Caco-2 (cell line): Measurements from ENCODE around the gene KMT2D. TPM values are rescaled to one million over a fixed set of nuclear protein-coding genes. Genes with fewer than 3 reads are reported as not detected.

Source experiments
- BruUV-seq: library from RNA; stranded (reverse); fragments of 400-500 nt; replicated peaks from 2 replicates; lab custom pipeline; 2021; lab: Mats Ljungman, UMichigan
- CTCF ChIA-PET: fragments of 300-600 bp; sonication (Branson Sonifier 250); formaldehyde crosslinking; loops from one replicate; lab custom pipeline; 2022; ENCODE audit warnings: antibody characterized with exemption; lab: Charles Lee
- POLR2A ChIA-PET: fragments of 300-600 bp; sonication (Branson Sonifier 250); formaldehyde crosslinking; loops from one replicate; lab custom pipeline; 2022; ENCODE audit warnings: antibody characterized with exemption; lab: Charles Lee
- DNase-seq, 2 experiments: peaks; one replicate each; pipeline versions ENCODE4 v3.0.0 to v3.0.0-alpha.2; 2020 to 2022
- H3K27me3 ChIP-seq: replicated peaks from 2 replicates; pipeline ENCODE4 v1.6.0; 2011; ENCODE audit warnings: low read length; ENCODE audit not compliant: control insufficient read depth, insufficient read depth
- H3K36me3 ChIP-seq: 2 replicates; pipeline ENCODE4 v1.5.1; 2011; ENCODE audit warnings: low read length; ENCODE audit not compliant: control insufficient read depth, insufficient read depth
- H3K4me1 ChIP-seq: fragments of 250-450 bp; sonication (Bioruptor Pico); 2 replicates; pipeline ENCODE4 v1.5.1; 2020; ENCODE audit warnings: mild to moderate bottlenecking
- H3K4me3 ChIP-seq: 2 replicates; pipeline ENCODE4 v1.5.1; 2011; ENCODE audit warnings: low read depth, mild to moderate bottlenecking, control low read depth, low read length
- H3K9me3 ChIP-seq: fragments of 250-450 bp; sonication (Bioruptor Pico); 2 replicates; pipeline ENCODE4 v1.5.1; 2020; ENCODE audit warnings: mild to moderate bottlenecking, moderate library complexity
- H3K27ac Mint-ChIP-seq: one replicate; pipeline ENCODE4 v1.8.0; 2022; ENCODE audit warnings: mixed read lengths; ENCODE audit not compliant: unreplicated experiment
- H3K27me3 Mint-ChIP-seq: one replicate; pipeline ENCODE4 v1.8.0; 2022; ENCODE audit warnings: mixed read lengths; ENCODE audit not compliant: insufficient read depth, unreplicated experiment
- H3K36me3 Mint-ChIP-seq: one replicate; pipeline ENCODE4 v1.8.0; 2022; ENCODE audit warnings: mild to moderate bottlenecking, mixed read lengths; ENCODE audit not compliant: insufficient read depth, unreplicated experiment
- H3K4me1 Mint-ChIP-seq: one replicate; pipeline ENCODE4 v1.8.0; 2022; ENCODE audit warnings: low read depth, mixed read lengths; ENCODE audit not compliant: unreplicated experiment
- H3K4me3 Mint-ChIP-seq: one replicate; pipeline ENCODE4 v1.8.0; 2022; ENCODE audit warnings: mild to moderate bottlenecking, moderate library complexity, mixed read lengths; ENCODE audit not compliant: unreplicated experiment
- H3K9me3 Mint-ChIP-seq: one replicate; pipeline ENCODE4 v1.8.0; 2022; ENCODE audit warnings: mixed read lengths; ENCODE audit not compliant: unreplicated experiment
- CTCF ChIP-seq, 2 experiments: fragments of 200-600 bp in 1 of 2; IDR thresholded peaks; 1 replicate in 1 of 2; 2 replicates in 1 of 2; pipeline versions ENCODE4 v1.5.1 to v1.8.0; 2011 to 2022; ENCODE audit warnings: antibody characterized with exemption in 1 of 2, control low read depth in 1 of 2, inconsistent platforms in 1 of 2, low read depth in 1 of 2, low read length in 1 of 2, mild to moderate bottlenecking in 1 of 2, moderate library complexity in 1 of 2; ENCODE audit not compliant: insufficient read depth in 1 of 2, severe bottlenecking in 1 of 2, unreplicated experiment in 1 of 2
- intact Hi-C: fragments of 100-400 bp; cut with micrococcal nuclease; formaldehyde crosslinking; loops from one replicate; pipeline ENCODE4 v1.10.0; 2022; ENCODE audit not compliant: unreplicated experiment
- total RNA-seq: library from RNA; stranded (reverse); gene quantifications from 2 replicates; pipeline ENCODE4 v1.2.3, GENCODE V29; 2022

Gene KMT2D
- total RNA-seq, 1 experiment from 2014 or later, result 139 TPM

DNA sequence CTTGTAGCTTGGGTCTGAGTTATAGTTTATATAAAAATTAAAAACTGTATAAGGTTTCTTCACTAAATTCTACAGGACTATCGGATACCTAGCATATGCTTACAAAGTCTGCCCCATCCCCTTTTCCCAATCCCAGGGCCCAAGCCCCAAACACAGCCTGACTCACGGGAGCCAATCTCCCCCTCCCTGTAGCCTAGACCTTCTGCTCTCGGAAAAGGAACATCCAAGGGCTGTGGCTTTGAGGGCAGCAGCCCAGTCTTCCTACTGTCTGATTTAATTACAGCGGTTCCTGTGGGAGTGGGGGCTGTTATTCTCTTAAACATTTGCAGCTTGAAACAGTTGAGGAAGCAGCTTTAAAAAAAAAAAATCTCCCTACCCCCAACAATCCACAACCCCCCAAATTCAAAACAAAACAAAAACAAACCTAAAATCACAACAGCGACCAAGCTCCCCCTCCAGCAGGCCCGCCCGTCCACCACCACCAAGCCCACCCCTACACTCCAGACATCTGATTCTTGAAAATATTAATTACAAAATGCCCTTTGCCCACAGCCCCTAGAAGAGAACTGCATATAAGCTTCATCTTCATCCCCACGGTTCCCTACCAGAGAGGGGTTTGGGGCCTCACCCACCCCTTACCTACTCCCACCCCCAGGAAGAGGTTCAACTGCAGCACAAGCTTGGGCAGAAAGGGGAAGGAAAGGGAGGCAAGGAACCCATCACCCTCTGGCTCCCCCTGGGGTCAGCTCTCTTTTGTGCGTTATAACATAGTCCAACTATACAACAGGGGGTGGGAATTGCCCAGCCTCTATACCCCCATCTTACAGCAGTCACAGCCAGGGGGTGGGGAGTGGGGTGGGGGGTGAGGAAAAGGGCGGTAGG lies 40.9 kb downstream of the KMT2D start:
- Histone ChIP-seq H3K27me3 (no peaks in the 10 kb centered on the region), H3K4me3 (peak overlapping the region; percentile 73), H3K36me3 (no peaks in the 10 kb centered on the region), H3K4me1 (0 out of 2 replicates have a peak, but pooled peaks cover 4% of the 10 kb centered on the region), H3K9me3 (no peaks in the 10 kb centered on the region)
- no peaks in the 10 kb centered on the region for H3K9me3 Mint-ChIP-seq
- H3K27ac Mint-ChIP-seq, result peak overlapping the region; percentile 98
- peak; percentile 67 to 69 for DNase-seq
- peak; percentile 36 to 69 for TF ChIP-seq CTCF (IDR thresholded peaks at IDR 0.05; ENCODE audit: insufficient read depth in 1 of 2, low read depth in 1 of 2, low read length in 1 of 2, severe bottlenecking in 1 of 2, unreplicated experiment in 1 of 2)
- intact Hi-C loops, result no loop called here
- H3K4me1 Mint-ChIP-seq, result peaks cover 19% of the 10 kb centered on the region
- peaks cover 75% of the 10 kb centered on the region for H3K36me3 Mint-ChIP-seq
- no TSS peak for BruUV-seq
- H3K4me3 Mint-ChIP-seq, result peak overlapping the region; percentile 91
- no peaks in the 10 kb centered on the region for H3K27me3 Mint-ChIP-seq
- ChIA-PET CTCF (interaction anchor here (0.6 to 2.1 kb wide), 13 partner anchors 10 to 266 kb away, joined by 3 to 33 read pairs (median 5); partner anchors contain the start of genes DDN and LMBR1L), POLR2A (interaction anchor here (0.6 to 0.9 kb wide), 2 partner anchors 23 to 129 kb away, joined by 3 to 4 read pairs; no protein-coding TSS in a partner anchor)

- Histone ChIP-seq H3K9me3 (no peaks in the 10 kb centered on the region), H3K4me3 (peak overlapping the region; percentile 73), H3K27me3 (no peaks in the 10 kb centered on the region), H3K4me1 (0 out of 2 replicates have a peak, but pooled peaks cover 4% of the 10 kb centered on the region), H3K36me3 (no peaks in the 10 kb centered on the region)
- peak overlapping the region; percentile 98 for H3K27ac Mint-ChIP-seq
- intact Hi-C loops, result no loop called here
- ChIA-PET POLR2A (interaction anchor here (0.6 kb wide), 1 partner anchor 129 kb away, joined by 3 read pairs; no protein-coding TSS in a partner anchor), CTCF (interaction anchor here (0.9 to 2.1 kb wide), 6 partner anchors 10 to 69 kb away, joined by 3 to 33 read pairs (median 6); partner anchors contain the start of gene DDN)
- TF ChIP-seq CTCF (IDR thresholded peaks at IDR 0.05; ENCODE audit: insufficient read depth in 1 of 2, low read depth in 1 of 2, low read length in 1 of 2, severe bottlenecking in 1 of 2, unreplicated experiment in 1 of 2), result no peak
- H3K36me3 Mint-ChIP-seq, result peaks cover 68% of the 10 kb centered on the region
- BruUV-seq, result TSS peak; percentile 94
- peaks cover 19% of the 10 kb centered on the region for H3K4me1 Mint-ChIP-seq
- DNase-seq, result no peak
- H3K27me3 Mint-ChIP-seq, result no peaks in the 10 kb centered on the region
- H3K4me3 Mint-ChIP-seq, result peak overlapping the region; percentile 91
- H3K9me3 Mint-ChIP-seq, result no peaks in the 10 kb centered on the region
These were observed 41.5 kb downstream of the KMT2D start for GRCh38 chr12:49019120-49019430.
